ENCODE measurements around the gene USH1C. TPM values are rescaled to one million over a fixed set of nuclear protein-coding genes. Genes with fewer than 3 reads are reported as not detected.

USH1C gene
- total and polyA plus RNA-seq, 4 donors = 0.09 to 1.3 (median 0.75) TPM

DNA sequence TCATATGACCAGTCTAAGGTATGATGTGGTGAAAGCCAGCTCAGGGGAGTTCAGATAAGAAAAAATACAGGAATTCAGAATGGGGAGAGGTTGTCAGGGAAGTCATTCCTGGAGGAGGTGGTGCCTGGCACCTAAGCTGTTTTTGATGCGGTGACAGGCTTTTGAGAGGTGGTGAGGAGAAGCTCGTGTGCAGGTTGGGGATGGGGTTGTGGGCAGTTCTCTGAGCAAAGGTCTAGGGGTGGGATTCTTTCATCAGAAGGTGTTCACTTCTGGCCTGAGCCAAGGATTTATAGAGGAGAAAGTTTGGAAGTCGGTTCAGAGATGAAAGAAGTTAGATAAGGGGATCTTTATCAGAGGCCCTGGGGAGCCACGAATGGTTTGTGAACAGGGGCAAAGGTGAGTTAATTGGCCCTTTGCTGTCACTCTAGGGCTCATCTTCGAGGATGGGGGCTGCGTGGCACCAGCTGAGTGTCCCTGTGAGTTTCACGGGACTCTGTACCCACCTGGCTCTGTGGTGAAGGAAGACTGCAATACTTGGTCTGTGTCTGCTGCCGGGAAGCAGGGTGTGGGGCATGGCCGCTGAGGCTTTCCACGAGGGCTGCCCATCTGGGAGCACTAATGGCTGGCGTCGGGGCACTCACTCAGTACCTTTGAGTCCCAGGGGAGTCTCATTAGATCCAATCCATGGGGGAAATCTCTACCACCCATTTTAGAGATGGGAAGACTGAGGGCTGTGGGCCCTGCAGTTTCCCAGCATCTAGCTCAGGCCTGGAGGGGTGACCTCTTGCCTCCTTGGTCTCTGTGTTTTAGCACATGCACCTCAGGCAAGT lies 16.3 kb upstream of the USH1C start:
- no peak overlapping the region for H3K27ac ChIP-seq (ENCODE audit: low read depth in 1 of 2, low read length in 2 of 2)
- H3K27me3 ChIP-seq (ENCODE audit: control insufficient read depth in 4 of 4, insufficient read depth in 4 of 4, low read length in 3 of 4) = peaks cover 0 to 2% (median 0%) of the 10 kb centered on the region in 4 donors
- no peaks in the 10 kb centered on the region for H3K36me3 ChIP-seq (ENCODE audit: control insufficient read depth in 4 of 4, insufficient read depth in 3 of 4, low read depth in 1 of 4, low read length in 3 of 4)
- TF ChIP-seq SP1 (IDR thresholded peaks at IDR 0.05) (no peak), TAF1 (conservative IDR thresholded peaks at IDR 0.05) (no peak), GABPA (IDR thresholded peaks at IDR 0.05 in 1 of 2, conservative IDR thresholded peaks at IDR 0.05 in 1 of 2) (no peak)
- no peak overlapping the region for H3K4me3 ChIP-seq (ENCODE audit: low read depth in 1 of 3, low read length in 3 of 3)
- 63% methylated on average over 12 of the region's 12 CpGs for WGBS
- no peaks in the 10 kb centered on the region for H3K4me1 ChIP-seq (ENCODE audit: control insufficient read depth in 4 of 4, insufficient read depth in 4 of 4, low read length in 3 of 4)
- H3K9ac ChIP-seq (ENCODE audit: low read depth in 1 of 2, low read length in 2 of 2) = no peak overlapping the region
- no peak for DNase-seq (ENCODE audit: low spot score)
- H3K9me3 ChIP-seq (ENCODE audit: control insufficient read depth in 4 of 4, low read length in 3 of 4) = no peaks in the 10 kb centered on the region

- Histone ChIP-seq H3K9me3 (ENCODE audit: control insufficient read depth in 4 of 4, low read length in 3 of 4) (no peaks in the 10 kb centered on the region), H3K36me3 (ENCODE audit: control insufficient read depth in 4 of 4, insufficient read depth in 3 of 4, low read depth in 1 of 4, low read length in 3 of 4) (no peaks in the 10 kb centered on the region), H3K27me3 (ENCODE audit: control insufficient read depth in 4 of 4, insufficient read depth in 4 of 4, low read length in 3 of 4) (peaks cover 0 to 2% (median 0%) of the 10 kb centered on the region in 4 donors), H3K4me3 (ENCODE audit: low read depth in 1 of 3, low read length in 3 of 3) (no peak overlapping the region), H3K4me1 (ENCODE audit: control insufficient read depth in 4 of 4, insufficient read depth in 4 of 4, low read length in 3 of 4) (no peaks in the 10 kb centered on the region), H3K27ac (ENCODE audit: low read depth in 1 of 2, low read length in 2 of 2) (no peak overlapping the region), H3K9ac (ENCODE audit: low read depth in 1 of 2, low read length in 2 of 2) (no peak overlapping the region)
- TF ChIP-seq RXRA (IDR thresholded peaks at IDR 0.05) = no peak
- no peak for TF ChIP-seq CTCF (IDR thresholded peaks at IDR 0.05; ENCODE audit: low read depth, low read length, missing input control)
- TF ChIP-seq HNF4G (IDR thresholded peaks at IDR 0.05) = no peak
- no peak for TF ChIP-seq ATF3 (IDR thresholded peaks at IDR 0.05)
- TF ChIP-seq RAD21 (IDR thresholded peaks at IDR 0.05) = no peak
- TF ChIP-seq TAF1 (conservative IDR thresholded peaks at IDR 0.05) = no peak
- no peak for TF ChIP-seq FOXA2 (IDR thresholded peaks at IDR 0.05)
- no peak for TF ChIP-seq FOXA1 (IDR thresholded peaks at IDR 0.05)
- TF ChIP-seq REST (IDR thresholded peaks at IDR 0.05) = no peak
- no peak for TF ChIP-seq ZBTB33 (IDR thresholded peaks at IDR 0.05)
- TF ChIP-seq, protein P1, sequence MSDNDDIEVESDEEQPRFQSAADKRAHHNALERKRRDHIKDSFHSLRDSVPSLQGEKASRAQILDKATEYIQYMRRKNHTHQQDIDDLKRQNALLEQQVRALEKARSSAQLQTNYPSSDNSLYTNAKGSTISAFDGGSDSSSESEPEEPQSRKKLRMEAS (IDR thresholded peaks at IDR 0.05) = no peak
- no peak for TF ChIP-seq HNF4A (conservative IDR thresholded peaks at IDR 0.05)
- no peak for TF ChIP-seq JUND (IDR thresholded peaks at IDR 0.05)
- no peak for TF ChIP-seq GABPA (IDR thresholded peaks at IDR 0.05 in 1 of 2, conservative IDR thresholded peaks at IDR 0.05 in 1 of 2)
- no peak for TF ChIP-seq NR2F2 (IDR thresholded peaks at IDR 0.05)
- TF ChIP-seq SP1 (IDR thresholded peaks at IDR 0.05) = no peak
- DNase-seq (ENCODE audit: low spot score) = no peak
- WGBS = 85% methylated on average over 9 of the region's 9 CpGs
Measured at GRCh38 chr11:17559341-17560087, 15.3 kb upstream of the USH1C start.
